Breast epithelium (tissue), 4 donors: Measurements from ENCODE around the gene C22orf31. TPM values are rescaled to one million over a fixed set of nuclear protein-coding genes. Genes with fewer than 3 reads are reported as not detected.

ENCODE experiments used
- DNase-seq, 2 donors: peaks; one replicate each; pipeline ENCODE4 v3.0.0-alpha.2; 2019; ENCODE audit warnings: low spot score in 2 of 2
- H3K27ac ChIP-seq, 2 donors: fragments of 200-600 bp; sonication (generic) in 1 of 2; one replicate each; pipeline ENCODE4 v1.5.1; 2016 to 2019; ENCODE audit warnings: mild to moderate bottlenecking in 1 of 2
- H3K27me3 ChIP-seq, 2 donors: fragments of 200-600 bp; sonication (generic) in 1 of 2; one replicate each; pipeline versions ENCODE4 v1.5.1 to v1.6.0; 2017 to 2019; ENCODE audit warnings: control low read depth in 1 of 2, mild to moderate bottlenecking in 1 of 2
- H3K36me3 ChIP-seq: fragments of 200-600 bp; one replicate; pipeline ENCODE4 v1.5.1; 2019
- H3K4me1 ChIP-seq, 2 donors: fragments of 200-600 bp; sonication (generic); one replicate each; pipeline ENCODE4 v1.5.1; 2016 to 2019; ENCODE audit warnings: control low read depth in 1 of 2
- H3K4me3 ChIP-seq, 3 donors: fragments of 200-600 bp; sonication (generic); 1 replicate in 2 of 3; 2 replicates in 1 of 3; pipeline ENCODE4 v1.5.1; 2016 to 2019; ENCODE audit warnings: mild to moderate bottlenecking in 3 of 3, moderate library complexity in 2 of 3
- H3K9me3 ChIP-seq, 2 donors: fragments of 200-600 bp; sonication (generic) in 1 of 2; one replicate each; pipeline ENCODE4 v1.5.1; 2016 to 2019; ENCODE audit warnings: control low read depth in 1 of 2
- CTCF ChIP-seq, 3 donors: fragments of 450-650 bp; IDR thresholded peaks; one replicate each; pipeline ENCODE4 v1.5.1; 2016 to 2017; ENCODE audit warnings: antibody characterized with exemption in 3 of 3, mild to moderate bottlenecking in 3 of 3, moderate library complexity in 3 of 3
- POLR2A ChIP-seq: fragments of 450-650 bp; IDR thresholded peaks from one replicate; pipeline ENCODE4 v1.6.1; 2016; ENCODE audit warnings: antibody characterized with exemption, mild to moderate bottlenecking, moderate library complexity
- POLR2AphosphoS5 ChIP-seq, 3 donors: sonication (generic); formaldehyde crosslinking; IDR thresholded peaks; one replicate each; pipeline ENCODE4 v1.6.1; 2017; ENCODE audit warnings: antibody characterized with exemption in 3 of 3
- intact Hi-C: fragments of 100-400 bp; cut with DNase I; formaldehyde crosslinking; loops from one replicate; pipeline ENCODE4 v1.15.1; 2023; ENCODE audit warnings: low total_unique reads
- total RNA-seq, 3 donors: library from RNA; depleted of rRNA; stranded (reverse); fragments of >200 nt; gene quantifications; one replicate each; pipeline ENCODE4 v1.1.0, GENCODE V29; 2016

Gene C22orf31
- total RNA-seq, 3 donors from 2014 or later, result 0.73 TPM; not detected in 2

GRCh38 chr22:29078869-29079207 lies 17.2 kb upstream of the C22orf31 start:
- Histone ChIP-seq H3K36me3 (no peaks in the 10 kb centered on the region), H3K9me3 (no peaks in the 10 kb centered on the region), H3K27ac (peak overlapping the region; percentile 51 to 68), H3K4me3 (no peak overlapping the region), H3K27me3 (no peaks in the 10 kb centered on the region), H3K4me1 (peaks cover 3 to 14% of the 10 kb centered on the region in 2 donors)
- intact Hi-C loops, result no loop called here
- DNase-seq, result no peak
- TF ChIP-seq CTCF (IDR thresholded peaks at IDR 0.05) (no peak), POLR2AphosphoS5 (IDR thresholded peaks at IDR 0.05) (no peak), POLR2A (no peak)

- no peaks in the 10 kb centered on the region for H3K27me3 ChIP-seq
- no peaks in the 10 kb centered on the region for H3K9me3 ChIP-seq
- H3K4me3 ChIP-seq, result no peak overlapping the region
- H3K27ac ChIP-seq, result peak overlapping the region; percentile 51 to 68
- no peaks in the 10 kb centered on the region for H3K36me3 ChIP-seq
- intact Hi-C loops, result no loop called here
- H3K4me1 ChIP-seq, result peaks cover 5 to 14% of the 10 kb centered on the region in 2 donors
- no peak for DNase-seq
- TF ChIP-seq CTCF (IDR thresholded peaks at IDR 0.05) (no peak), POLR2A (no peak), POLR2AphosphoS5 (IDR thresholded peaks at IDR 0.05) (no peak)
Measured at GRCh38 chr22:29078036-29078868, 16.6 kb upstream of the C22orf31 start.

- H3K4me3 ChIP-seq, result peak overlapping the region; percentile 86 to 98 (median 88)
- H3K27ac ChIP-seq, result peak overlapping the region; percentile 72 to 84
- no peak for DNase-seq
- peaks cover 7 to 9% of the 10 kb centered on the region in 2 donors for H3K4me1 ChIP-seq
- no peaks in the 10 kb centered on the region for H3K36me3 ChIP-seq
- H3K9me3 ChIP-seq, result no peaks in the 10 kb centered on the region
- TF ChIP-seq POLR2A, result no peak
- peak in 1 of 3 donors; percentile 30 for TF ChIP-seq POLR2AphosphoS5 (IDR thresholded peaks at IDR 0.05)
- no peak for TF ChIP-seq CTCF (IDR thresholded peaks at IDR 0.05)
- intact Hi-C loops, result no loop called here
- no peaks in the 10 kb centered on the region for H3K27me3 ChIP-seq
Measured at GRCh38 chr22:29074276-29074772, 12.7 kb upstream of the C22orf31 start.

- no peaks in the 10 kb centered on the region for H3K27me3 ChIP-seq
- H3K4me3 ChIP-seq, result peak overlapping the region; percentile 86 to 98 (median 88)
- intact Hi-C loops, result no loop called here
- no peak for TF ChIP-seq POLR2AphosphoS5 (IDR thresholded peaks at IDR 0.05)
- no peak for TF ChIP-seq POLR2A
- no peak for TF ChIP-seq CTCF (IDR thresholded peaks at IDR 0.05)
- H3K9me3 ChIP-seq, result no peaks in the 10 kb centered on the region
- no peaks in the 10 kb centered on the region for H3K36me3 ChIP-seq
- peak overlapping the region; percentile 72 to 84 for H3K27ac ChIP-seq
- peak; percentile 43 to 64 for DNase-seq
- H3K4me1 ChIP-seq, result peaks cover 6 to 7% of the 10 kb centered on the region in 2 donors
Measured at GRCh38 chr22:29073618-29074275, 12.1 kb upstream of the C22orf31 start.
